Inferior parietal cortex (tissue), 1 donor: ENCODE data around the gene SYNJ2.

ENCODE experiments used
- DNase-seq: peaks from one replicate; pipeline ENCODE4 v3.0.0-alpha.2; 2016; ENCODE audit errors: extremely low spot score

Gene SYNJ2

GRCh38 chr6:158056804-158057203, 75.1 kb downstream of the SYNJ2 start:
- no peak for DNase-seq

DNA sequence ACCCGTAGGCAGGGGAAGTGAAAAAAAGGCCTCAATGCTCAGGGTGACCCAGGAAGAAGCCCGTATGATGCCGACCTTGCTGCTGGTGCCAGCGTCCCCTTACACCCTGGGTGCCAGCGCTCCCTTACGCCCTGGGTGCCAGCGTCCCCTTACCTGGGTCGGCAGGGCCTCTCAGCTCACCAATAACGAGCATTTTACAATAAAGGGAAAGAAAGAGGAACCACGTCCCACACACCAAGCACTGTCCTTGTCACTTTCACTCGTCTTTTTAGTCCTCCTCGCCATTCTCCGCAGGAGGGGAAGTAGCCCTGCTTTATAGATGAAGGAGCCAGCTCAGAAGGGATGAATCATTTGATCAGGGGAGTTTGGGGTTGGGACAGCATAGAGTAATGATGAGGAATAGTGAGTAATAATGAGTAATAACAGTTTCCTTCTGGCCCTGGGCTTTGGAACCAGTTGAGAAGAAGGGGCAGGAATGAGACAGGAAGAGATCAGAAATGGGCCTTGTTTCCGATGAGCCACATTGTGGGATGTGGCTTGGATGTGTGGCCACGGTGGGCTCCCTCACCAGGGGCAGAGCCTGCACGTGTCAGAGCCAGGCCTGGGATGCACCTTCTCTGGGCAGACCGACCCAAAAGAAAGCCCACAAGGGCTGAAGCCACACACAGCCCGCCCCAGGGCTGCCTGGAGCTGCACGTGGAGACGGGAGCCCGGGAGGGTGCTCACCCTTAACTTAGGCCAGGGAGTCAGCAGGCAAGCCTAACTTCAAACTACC, 75.7 kb downstream of the SYNJ2 start:
- no peak for DNase-seq

- no peak for DNase-seq
These were observed 76.5 kb downstream of the SYNJ2 start for GRCh38 chr6:158058171-158058651.

GRCh38 chr6:158059108-158059507, 77.4 kb downstream of the SYNJ2 start:
- DNase-seq = no peak

- DNase-seq = peak; percentile 73
These were observed 79.0 kb downstream of the SYNJ2 start for GRCh38 chr6:158060455-158061360.

DNA sequence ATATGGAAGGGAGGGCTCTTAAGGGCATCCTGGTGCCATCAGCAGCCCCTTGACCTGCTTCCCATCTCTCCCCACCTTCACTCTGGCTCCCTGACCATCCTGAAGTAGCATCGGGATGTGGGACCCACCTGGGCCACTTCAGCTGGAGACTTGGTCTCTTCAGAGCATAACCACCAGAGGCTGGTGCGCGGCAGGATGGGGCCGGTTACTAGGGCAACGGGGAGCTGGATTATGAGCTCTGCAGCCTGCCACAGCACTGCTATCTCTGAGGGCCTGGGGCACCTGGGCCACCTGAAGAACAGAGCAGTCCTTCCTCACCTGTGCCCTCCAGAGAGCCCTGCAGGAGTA, 79.7 kb downstream of the SYNJ2 start:
- no peak for DNase-seq

- DNase-seq = no peak
These were observed 80.2 kb downstream of the SYNJ2 start for GRCh38 chr6:158061709-158062461.

GRCh38 chr6:158063736-158064135, 82.1 kb downstream of the SYNJ2 start:
- no peak for DNase-seq

DNA sequence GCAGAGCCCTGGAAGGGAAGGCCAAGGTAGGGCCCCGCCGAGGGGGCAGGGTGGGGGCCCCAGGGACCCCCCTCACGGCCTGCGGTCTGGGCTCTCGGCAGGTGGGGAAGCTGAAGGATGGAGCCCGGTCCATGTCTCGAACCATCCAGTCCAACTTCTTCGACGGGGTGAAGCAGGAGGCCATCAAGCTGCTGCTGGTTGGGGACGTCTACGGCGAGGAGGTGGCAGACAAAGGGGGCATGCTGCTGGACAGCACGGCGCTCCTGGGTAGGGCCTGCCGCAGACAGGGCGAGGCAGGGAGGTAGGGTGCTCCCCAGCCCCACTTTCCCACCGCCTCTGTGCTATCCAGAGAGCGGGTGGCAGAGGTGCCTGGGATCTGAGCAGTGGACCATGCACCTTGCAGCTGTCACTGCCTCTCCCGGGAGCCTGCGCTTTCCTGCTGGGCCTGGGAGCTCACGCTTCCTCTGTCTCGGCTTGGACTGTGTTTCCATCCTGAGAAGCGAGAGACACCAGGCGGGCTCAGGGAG, 83.1 kb downstream of the SYNJ2 start:
- no peak for DNase-seq

DNA sequence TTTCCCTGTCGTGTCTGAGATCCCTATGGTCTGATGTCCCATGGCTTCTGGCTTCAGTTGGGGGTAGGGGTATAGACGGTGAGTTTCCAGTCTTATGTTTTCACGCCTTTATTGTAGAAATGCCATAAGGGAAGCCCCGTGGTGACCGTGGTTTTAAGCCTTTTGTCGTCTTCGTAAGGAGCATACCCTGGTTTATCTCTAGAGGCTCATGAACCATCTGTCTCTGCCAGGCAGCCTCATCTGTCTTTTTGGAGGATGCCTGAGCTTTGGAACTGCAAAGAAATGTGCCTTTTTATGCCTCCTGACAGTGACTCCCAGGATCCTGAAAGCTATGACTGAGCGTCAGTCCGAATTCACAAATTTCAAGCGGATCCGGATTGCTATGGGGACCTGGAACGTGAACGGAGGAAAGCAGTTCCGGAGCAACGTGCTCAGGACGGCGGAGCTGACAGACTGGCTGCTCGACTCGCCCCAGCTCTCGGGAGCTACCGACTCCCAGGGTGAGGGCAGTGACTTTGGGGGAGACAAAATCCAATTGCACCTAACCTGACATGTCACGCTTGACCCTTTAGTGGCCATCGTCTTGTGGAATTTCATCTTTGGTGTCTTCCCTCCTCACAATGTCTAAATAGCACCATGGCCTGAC, 84.6 kb downstream of the SYNJ2 start:
- DNase-seq = no peak

DNA sequence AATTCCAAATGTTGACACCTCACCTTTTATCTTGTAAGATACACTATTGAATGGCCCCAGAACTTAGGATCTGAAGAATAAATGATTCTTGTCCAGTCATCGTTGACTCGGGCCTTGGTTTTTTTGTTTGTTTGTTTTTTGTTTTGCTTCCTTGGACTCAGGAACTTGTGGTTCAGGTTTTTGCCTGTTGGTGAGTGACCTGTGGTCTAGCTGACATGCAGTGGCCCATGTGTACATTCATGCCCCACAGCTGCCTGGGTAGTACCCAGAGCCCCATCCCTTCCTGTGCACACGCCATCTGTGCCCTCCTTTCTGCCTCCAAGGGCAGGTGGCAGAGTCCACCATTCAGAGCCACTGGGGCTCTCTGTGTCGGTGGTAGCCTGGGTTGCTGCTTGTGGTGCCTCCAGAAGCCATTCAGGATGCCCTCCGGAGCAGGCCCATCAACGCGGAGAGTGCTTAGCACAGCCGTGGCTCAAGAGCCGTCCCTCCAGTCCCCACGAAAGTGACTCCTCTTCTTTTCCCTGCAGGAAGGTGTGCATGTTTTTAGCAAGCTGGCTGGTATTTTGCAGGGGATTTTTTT, 85.9 kb downstream of the SYNJ2 start:
- no peak for DNase-seq

DNA sequence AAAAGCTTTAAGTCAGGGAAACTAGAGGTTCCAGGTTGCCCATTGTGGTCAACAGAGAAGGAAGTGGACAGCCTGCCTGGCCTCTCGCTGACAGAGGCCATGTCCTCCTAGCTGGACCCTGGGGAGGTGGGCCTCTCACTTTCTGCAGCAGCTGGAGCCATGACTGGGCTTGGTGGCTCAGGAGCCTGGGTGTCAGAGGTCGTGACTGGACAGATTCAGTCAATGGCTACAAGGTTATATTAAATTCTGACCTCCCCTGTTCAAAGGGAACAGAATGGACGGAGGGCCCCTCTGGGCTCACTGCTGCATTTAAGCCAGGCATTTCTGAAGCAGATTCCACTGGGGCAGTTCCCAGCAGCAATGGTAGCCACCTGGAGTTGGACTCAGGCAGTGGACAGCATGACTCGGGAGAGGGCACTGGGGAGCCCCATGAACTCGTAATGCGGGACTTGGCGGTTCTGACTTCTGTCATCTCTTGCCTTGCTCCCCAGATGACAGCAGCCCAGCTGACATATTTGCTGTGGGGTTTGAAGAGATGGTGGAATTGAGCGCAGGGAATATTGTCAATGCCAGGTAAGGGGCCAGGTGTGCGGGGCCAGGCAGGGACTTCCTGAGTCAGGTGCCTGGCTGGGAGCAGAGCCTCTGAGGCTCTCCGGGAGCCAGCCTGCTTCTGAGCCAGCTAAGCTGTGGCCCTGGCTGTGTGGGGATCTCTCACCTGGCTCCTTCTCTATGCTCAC, 86.7 kb downstream of the SYNJ2 start:
- no peak for DNase-seq

- no peak for DNase-seq
These were observed 87.5 kb downstream of the SYNJ2 start for GRCh38 chr6:158068893-158069799.

- DNase-seq = no peak
These were observed 88.1 kb downstream of the SYNJ2 start for GRCh38 chr6:158069800-158070195.

DNA sequence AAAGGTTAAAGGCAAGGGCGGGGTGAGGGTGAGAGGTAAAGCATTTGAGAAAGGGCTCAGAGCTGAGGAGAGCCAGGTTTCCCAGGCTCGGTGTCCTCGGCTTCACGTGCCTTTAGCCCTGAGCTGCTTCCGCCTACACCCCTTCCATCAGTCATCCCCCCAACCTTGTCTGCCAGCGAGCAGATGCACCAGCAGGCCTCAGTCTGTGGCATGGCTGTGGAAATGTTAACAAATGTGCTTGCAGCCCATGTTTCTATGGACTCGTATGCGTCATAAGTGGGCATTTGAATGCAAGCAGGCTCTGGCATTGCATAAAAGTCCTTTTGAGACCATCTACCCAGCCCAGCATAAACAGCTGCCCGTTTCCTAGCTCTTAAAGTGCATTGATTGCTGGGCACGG, 88.8 kb downstream of the SYNJ2 start:
- no peak for DNase-seq

DNA sequence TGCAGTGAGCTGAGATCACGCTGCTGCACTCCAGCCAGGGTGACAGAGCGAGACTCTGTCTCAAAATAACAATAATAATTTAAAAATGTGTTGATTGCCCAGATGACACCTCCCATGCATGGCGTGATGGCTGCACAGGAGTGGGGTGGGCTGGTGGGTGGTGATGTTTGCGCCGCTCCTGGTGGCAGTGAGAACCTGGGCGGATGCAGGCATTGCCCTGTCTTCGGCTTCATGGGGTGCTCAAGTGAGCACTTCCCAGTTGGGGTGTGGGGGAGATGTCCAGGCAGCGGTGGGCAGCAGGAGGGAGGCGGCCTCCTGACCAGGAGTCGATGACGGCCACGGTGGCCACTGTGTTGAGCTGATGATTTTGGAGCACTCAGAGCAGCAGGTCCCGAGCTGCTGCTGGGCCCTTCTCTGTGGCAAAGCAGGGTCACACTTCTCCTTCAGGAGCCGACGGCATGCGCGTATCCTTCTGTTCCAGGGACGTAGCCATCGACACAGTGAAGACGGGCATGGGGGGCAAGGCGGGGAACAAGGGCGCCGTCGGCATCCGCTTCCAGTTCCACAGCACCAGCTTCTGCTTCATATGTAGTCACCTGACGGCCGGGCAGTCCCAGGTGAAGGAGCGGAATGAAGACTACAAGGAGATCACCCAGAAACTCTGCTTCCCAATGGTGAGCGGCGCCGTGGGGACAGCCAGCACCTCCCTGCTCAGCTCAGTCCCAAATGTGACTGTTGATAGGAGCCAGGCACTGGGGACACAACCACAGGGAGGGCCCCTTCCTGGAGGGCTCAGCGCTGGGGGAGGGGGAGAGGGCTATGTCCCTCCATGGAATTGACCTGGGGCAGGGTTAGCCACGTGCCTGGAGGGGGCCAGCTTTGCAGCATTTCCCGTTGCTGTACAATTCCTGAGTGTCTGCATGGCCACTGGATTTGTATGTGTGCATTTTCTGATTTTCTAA, 89.7 kb downstream of the SYNJ2 start:
- no peak for DNase-seq

DNA sequence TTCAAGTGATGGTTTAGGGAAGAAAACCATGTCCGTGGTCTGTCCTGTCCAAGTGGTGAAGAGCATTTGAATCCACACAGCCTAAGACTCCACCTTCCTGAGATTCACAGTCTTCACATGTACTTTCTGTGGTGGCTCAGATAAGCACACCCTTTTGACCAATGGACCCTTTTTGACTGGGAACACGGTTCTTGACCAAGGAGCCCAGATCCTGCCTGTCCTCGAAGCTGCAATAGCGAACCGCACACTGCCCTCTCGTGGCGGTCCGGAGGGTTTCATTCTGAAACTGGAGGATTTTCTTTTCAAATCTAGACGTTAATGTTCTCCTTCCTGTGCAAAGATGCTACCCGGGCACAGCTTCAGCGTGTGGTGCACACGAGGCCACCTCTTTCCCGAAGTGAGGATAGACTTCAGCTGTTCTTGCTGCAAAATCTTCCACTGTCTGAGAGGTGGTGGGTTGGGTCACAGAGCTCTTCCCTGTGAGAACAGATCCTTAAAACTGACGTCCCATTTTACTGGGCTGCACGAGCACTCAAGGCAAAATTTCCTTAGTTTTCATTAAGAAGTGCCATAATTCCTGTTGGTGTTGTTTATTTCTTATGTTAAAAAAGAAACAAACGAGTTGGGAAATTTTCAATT, 90.5 kb downstream of the SYNJ2 start:
- peak; percentile 86 for DNase-seq

- no peak for DNase-seq
These were observed 92.1 kb downstream of the SYNJ2 start for GRCh38 chr6:158073776-158074175.
